ENCODE measurements around the gene ZNF205.

DNA sequence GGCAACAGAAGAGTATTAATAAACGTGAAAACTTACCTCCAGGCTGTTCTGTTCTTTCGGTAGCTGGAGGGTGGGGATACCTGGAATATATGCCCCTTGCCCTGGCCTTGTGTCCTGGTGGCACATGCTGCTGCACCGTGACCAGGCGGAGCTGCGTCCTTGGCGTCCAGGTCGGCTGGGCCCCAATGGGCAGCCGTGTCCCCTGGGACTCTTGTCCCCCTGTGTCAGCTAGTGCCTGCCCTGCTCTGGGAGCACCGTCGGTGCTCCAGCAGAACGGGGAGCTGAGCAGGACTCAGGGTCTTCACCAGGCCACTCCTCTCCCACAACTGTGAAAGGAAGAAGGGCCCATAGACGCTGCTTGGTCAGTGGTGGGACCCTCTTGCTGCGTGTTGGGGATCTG, 30.4 kb downstream of the ZNF205 start:
- TF ChIP-seq, protein P1, sequence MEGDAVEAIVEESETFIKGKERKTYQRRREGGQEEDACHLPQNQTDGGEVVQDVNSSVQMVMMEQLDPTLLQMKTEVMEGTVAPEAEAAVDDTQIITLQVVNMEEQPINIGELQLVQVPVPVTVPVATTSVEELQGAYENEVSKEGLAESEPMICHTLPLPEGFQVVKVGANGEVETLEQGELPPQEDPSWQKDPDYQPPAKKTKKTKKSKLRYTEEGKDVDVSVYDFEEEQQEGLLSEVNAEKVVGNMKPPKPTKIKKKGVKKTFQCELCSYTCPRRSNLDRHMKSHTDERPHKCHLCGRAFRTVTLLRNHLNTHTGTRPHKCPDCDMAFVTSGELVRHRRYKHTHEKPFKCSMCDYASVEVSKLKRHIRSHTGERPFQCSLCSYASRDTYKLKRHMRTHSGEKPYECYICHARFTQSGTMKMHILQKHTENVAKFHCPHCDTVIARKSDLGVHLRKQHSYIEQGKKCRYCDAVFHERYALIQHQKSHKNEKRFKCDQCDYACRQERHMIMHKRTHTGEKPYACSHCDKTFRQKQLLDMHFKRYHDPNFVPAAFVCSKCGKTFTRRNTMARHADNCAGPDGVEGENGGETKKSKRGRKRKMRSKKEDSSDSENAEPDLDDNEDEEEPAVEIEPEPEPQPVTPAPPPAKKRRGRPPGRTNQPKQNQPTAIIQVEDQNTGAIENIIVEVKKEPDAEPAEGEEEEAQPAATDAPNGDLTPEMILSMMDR (IDR thresholded peaks at IDR 0.05; ENCODE audit: insufficient read depth, low read depth, low read length): no peak
- TF ChIP-seq EZH2 (IDR thresholded peaks at IDR 0.05; ENCODE audit: insufficient read depth, low read length): no peak
